ENCODE measurements around the gene LIM2.

Gene LIM2

DNA sequence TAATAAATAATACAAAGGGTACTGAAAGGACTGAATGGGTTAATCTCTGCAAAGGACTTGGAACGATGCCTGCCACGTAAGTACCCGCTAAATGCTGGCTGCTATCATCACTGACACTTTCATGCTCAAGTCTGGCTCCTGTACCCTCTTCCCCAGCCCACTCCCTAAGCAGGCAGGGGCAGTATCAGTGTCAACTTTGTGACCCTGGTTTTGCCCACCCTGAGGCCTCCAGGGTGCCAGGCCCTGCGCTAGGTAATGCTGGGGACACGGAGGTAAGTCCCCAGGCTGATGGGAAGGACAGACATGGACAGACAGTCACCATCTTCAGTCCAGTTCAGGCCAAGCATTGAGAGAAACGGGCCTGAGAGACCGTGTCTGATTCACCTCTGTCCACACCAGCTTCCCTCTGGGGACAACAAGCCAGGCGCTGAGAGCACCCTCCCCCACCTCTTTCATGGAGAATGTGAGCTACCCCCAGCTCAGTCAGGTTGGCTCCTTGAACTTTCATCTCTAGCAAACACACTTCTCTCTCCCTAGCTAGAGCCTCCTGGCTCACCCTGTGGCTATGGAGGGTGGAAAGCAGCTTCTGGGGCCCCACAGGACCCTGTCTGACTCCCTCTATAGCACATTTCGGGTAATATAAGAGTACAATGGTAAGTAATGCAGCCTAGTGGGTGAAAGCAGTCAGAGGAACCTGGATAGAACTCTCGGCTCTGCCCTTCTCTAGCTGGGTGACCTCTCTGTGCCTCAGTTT lies 22.4 kb downstream of the LIM2 start:
- peak; percentile 72 for DNase-seq

DNA sequence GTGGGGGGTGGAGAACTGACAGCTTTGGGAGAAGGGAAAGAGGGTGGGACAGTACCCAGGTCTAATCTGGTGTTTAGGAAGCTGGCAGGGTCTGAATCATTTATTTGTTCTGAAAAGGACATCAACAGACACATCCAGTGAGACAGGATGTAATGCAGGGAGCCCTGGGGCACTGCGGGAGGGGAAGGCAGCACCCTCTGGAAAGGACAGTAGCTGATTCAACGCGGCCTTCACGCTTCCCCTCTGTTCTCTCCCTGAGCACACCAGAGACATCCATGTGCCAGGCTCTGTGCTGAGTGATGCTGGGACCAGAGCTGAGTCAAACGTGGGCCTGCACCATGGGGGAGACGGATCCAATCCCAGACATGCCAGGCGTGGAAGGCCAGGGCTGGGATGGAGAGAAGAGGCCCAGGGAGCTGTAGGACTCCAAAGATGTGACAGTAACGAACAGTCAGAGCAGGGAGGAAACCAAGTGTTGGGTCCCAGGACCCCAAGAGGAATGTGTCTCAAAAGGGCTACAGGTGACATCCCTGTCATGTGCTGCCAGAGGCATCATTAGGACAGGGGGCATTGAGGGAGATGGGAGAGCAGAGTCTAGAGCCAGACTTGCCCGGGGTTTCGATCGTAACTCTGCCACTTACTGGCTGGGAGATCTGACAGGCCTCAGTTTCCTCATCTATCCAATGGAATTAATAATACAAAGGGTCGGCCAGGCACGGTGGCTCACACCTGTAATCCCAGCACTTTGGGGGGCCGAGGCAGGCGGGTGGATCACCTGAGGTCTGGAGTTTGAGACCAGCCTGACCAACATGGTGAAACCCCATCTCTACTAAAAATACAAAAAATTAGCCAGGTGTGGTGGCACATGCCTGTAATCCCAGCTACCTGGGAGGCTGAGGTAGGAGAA lies 23.3 kb downstream of the LIM2 start:
- DNase-seq: no peak

DNA sequence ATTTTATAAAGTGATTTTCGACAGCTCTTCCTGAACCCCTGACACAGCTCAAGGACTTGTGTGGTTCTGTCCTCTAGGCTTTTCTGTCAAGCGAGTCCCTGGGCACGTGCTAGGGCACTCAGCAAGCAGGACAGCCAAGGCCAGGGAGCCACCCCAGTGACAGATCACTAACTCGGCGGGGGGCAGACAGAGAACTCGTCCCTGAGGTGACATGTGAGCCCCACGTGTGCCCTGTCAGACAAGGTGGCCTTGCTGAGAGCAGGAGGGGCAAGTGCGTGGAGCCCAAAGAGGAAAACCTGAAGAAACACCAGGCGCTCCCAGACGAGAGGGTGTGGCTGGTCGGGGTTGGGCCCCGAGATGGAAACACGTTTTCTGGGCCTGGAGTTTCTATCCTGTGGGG lies 26.5 kb downstream of the LIM2 start:
- DNase-seq: no peak

DNA sequence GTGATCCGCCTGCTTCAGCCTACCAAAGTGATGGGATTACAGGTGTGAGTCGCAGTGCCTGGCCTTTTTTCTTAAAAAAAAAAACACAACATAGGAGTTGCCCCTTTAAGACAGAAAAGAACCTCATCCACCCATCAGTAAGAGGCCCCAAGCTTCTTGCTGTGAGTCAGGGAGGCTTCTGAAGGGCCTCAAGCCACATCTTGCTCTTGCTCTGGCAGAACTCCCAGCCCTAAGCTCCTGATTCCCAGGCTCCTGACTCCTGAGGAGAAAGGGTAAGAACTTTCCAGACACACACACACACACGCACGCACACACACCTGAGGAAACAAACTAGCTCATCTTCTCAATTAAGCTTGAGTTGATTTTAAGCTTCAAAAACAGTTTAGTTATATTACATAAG lies 28.5 kb downstream of the LIM2 start:
- DNase-seq: no peak

DNA sequence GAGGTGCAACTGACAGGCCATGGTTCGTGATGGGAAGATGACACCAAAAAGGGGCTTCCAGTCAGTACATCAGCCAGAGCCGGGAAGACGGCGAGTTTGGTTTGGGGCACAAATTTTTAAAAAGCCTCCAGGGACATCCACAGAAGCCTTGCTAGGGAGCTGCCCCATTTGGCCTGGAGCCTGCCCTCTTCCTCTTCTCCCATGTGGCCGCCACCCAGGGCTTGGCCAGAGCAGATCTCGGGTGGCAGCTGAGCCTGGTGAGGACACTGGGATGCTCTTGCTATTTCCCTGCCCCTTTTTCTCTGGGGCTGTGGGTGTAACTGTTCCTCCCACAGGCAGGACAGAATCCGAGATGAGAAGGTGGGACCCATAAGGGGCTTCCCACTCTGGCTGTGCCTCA lies 29.8 kb downstream of the LIM2 start:
- DNase-seq: no peak

DNA sequence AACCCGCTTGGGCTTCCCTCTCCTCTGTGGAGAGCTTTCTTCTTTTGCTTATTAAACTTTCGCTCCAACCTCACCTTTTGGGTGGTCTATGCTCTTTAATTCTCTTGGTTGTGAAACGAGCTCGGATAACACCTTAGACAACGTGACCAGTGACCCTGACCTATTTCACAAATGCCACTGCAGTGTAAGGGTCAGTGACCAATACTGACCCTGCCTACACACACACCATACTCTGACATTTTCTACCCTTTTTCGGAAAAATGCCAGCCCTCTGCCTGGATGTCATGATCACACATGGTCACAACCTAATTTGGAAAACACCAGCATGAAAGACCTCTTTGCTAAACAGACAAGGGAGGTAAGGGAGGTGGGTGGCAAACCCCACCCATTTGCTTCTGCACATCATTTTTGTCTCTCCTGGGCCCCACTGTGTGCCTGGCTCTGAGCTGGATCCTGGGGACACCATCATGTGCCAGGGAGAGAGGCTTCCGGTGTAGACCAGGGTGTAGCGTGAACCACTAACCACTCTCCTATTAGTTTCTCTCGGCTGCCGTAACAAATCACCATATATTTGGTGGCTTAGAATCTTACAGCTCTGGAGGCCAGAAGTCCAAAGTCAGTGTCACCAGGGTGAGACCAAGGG lies 31.5 kb downstream of the LIM2 start:
- no peak for DNase-seq

DNA sequence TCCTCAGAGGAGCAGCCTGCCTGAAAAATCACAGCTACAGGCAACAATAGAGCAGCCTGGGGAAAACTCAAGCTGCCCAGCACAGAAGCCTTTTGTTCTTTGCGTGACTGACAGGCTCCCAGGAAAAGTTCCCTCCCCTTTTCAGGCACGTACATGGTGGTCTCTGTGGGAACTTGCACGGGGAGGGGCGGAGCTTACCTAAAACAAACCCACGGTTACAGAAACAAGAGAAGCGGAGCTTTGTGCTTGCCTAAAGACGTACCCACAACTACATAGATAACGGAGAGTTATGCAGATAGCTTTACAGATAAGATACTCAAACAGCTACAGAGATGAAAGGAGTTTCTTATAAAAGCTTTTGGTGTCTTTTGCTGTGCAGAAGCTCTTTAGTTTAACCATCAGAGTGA lies 33.0 kb downstream of the LIM2 start:
- no peak for DNase-seq

DNA sequence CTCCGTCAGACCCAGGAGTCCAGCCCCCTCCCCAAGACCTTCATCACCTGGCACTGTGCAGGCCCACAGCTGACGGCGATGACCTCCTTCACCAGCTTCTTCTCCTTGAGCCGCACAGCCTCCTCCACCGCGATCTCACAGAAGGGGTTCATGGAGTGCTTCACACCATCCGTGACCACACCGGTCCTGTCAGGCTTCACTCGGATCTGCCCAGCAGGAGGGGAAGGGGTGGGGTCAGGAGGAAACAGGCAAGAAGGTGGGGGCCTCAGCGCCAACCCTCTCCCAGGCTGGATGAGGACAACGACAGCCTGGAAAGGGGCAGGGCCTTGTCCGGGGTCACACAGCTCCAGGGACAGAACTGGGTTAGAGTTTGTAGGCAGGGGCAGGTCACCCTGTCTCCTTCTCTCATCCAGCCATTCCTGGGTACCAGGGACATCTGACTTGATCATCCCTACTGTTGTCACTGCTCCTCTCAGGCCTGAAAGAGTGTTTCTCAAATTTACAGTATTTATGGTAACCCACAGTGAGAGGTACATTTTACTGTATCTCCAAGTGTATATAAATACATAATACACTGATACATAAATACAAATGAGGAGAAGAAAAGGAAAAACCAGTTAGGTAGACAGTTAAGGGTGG lies 33.6 kb downstream of the LIM2 start:
- no peak for DNase-seq

DNA sequence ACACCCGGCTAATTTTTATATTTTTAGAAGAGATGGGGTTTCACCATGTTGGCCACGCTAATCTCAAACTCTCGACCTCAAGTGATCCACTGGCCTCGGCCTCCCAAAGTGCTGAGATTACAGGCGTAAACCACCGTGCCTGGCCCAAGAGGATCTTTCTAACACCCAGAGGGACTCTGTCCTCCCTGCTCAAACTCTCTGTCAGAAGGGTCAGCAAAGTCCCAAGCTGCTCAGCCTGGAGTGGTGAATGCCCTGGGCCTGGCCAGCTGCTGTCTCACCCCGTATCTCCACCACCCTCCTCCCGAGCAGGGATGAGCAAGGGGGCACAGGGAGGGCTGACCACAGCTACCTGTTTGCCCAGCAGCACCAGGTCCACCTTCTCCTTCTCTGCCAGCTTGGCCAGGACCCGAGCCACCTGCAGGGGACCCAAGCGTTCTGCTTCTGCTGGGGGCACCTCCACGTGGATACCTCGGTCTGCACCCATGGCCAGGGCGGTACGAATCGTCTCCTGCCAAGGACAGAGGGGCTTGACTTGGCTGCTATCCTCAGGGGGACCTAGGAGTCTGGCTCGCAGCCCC lies 34.9 kb downstream of the LIM2 start:
- DNase-seq: no peak

DNA sequence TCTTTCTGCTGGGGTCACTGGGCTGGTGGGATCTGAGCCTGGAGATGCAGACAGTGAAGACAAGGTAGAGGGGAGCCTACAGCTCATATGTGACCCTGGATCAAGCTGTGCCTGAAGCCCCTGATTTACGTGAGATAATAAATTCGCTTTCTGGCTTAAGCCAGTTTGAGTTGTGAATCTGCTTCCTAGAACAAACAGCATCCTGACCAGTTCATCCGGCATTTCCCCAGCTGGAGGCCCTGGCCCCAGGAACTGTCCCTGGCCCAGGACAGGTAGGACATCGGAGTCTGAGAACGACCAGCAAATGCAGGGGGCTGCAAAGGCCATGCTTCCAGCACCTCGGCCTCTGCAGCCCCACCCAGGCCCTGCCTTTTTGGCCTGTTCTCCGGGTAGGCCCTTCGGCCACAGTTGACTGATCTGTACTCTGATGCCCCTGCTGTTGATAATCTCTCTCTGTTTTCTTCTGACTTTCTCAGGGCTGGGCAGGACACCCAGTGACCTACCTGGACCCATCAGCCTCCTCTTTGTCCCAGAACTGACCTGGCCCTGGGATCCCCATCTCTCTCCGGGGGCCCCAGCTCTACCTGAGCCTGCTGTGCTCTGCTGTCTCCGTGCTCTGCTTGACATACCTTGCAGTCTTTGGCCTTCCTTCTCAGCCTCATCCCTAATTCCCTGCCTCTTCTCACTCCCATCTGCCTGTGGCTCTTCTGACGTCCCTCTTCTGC lies 36.3 kb downstream of the LIM2 start:
- no peak for DNase-seq

DNA sequence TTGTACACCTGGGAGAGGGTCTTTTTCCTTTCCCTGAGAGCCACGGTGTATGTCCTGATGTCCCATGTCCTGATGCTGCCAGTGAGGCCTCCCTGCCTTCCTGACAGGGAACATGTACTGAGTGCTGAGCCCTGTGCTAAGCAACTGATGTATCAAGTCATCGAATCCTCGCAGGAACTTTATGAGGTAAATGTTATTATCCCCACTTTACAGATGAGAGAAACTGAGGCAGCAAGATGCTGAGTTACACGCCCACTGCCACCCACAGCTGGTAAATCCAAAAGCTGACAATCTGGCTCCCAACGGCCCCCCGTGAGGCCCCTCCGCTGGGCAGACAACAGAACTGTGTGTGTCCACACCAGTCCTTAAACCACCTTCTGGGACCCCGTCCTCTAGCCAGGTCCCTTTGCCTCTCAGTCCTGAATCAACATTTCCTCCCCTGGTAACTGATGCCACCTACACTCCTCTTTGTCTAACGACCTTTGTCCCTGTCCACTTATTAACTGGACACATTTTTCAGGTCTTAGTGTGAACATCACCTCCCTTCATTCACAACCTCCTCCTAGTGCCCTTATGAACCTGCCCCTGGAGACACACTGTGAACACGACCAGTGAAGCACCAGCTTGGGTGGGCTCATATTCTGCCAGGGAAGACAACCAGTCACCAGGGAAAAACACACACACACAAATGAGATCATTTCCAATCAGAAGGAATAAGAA lies 40.4 kb downstream of the LIM2 start:
- no peak for DNase-seq

DNA sequence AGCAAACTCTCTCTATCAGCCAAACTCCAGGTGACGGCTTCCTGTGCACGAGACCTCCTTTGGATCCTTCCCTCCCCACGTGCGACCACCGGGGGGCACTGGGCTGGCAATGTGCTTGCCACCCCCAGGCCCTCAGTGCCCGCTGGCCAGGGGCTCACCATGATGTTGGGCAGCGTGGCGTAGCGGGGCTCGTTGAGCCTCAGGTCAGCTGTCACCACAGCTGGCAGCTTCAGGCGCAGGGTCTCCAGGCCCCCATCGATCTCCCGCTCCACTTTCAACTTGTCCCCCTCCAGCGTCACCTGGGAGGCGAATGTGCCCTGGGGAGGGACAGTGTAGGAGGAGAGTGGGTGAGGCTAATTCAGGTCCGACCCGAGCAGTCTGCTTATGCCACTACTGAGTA lies 41.0 kb downstream of the LIM2 start:
- DNase-seq: no peak

DNA sequence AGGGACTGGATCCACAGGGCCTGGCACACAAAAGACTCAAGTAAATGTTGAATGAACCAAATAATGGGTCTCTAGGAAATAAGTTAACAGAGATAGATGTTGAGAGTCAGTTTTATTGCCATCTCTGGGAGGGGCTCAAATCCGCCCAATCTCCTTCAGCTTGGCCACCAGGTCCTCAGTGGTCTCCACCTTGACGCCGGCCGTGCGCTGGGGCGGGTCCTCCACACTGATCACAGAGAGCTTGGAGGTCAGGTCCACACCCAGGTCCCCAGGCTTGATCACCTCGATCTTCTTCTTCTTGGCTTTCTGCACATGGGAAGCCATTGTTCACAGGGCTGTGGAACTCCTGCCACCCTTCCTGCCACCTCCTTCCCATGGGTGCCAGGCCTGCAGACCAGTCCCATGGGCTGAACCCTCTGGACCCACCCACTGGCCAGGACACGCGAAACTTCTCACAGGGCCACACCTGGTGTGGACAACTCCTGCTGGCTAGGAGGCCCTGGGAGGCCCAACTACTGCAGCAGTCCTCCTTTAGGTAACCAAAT lies 42.6 kb downstream of the LIM2 start:
- DNase-seq: no peak

DNA sequence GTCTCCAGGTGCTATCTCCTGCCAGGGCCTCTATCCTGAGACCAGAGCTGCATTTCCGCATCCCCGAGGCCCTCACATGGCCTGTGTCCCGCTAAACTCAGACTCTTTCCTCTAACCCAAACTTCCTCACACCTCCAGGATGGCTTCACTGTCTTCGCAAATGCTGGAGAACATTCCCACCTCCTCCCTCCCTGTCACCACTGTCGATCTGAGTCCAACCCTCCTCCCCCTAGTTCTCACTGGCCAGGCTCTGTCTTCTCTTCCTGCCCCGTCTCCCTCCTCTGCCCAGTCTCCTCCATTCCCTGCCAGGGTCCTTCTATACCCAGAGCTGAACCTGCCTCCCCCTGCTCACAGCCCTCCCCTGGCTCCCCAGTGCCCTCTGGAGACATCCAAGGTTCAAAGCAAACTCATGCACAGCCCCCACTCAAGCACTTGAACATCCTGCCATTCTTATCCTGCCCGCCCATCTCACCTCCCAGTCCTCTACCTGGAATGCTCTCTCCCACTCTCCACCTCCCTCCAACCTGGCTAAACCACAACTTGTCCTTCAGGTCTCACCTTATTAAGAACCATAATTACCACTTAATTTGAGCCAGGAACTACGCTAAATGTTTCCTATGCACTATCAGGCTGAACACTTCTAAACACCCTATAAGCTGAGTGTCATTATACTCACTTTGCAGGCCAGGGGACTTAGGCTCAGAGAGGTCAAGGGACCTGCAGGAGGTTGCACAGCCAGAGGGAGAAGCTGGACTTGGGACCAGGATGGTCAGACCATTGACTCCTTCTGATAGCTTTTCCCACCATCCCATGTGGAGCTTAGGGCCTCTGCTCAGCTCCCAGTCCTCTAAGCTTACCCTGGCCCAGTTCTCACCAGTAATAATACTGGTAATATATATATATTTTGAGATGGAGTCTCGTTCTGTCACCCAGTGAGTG lies 44.9 kb downstream of the LIM2 start:
- no peak for DNase-seq

DNA sequence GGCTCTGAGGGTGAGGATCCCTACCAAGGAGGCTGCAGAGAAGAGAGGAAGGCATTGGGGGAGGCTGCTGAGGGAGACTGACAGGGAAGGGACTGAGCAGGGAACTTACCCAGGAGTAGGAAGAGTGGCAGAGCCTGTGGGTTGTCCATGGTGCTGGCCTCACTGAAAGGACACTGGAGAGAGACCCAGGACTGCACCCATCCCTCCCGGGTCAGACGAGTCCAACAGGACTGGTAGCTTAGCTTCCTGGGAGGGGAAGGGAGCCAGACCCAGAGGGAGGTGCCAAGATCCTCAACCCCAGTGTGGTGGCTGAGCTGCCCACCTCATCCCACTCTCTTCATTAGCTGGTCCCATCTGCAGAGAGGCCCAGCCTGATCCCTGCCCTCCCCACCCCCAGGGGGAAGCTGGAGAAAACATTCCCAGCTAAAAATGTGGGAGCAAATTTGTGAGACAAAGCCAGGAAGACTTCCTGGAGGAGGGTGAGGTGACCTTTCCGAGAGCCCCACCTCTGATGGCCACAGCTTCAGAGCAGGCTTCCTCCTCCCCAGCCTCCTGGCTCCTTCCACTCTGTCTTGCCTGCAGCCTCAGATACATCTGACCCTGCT lies 45.7 kb downstream of the LIM2 start, which contains the start of gene VSIG10L:
Gene VSIG10L, minus strand, starts transcription at position 164 of the 605 bp plus-strand sequence. Its CDS starts 15 bp downstream, at position 149.
- no peak for DNase-seq

DNA sequence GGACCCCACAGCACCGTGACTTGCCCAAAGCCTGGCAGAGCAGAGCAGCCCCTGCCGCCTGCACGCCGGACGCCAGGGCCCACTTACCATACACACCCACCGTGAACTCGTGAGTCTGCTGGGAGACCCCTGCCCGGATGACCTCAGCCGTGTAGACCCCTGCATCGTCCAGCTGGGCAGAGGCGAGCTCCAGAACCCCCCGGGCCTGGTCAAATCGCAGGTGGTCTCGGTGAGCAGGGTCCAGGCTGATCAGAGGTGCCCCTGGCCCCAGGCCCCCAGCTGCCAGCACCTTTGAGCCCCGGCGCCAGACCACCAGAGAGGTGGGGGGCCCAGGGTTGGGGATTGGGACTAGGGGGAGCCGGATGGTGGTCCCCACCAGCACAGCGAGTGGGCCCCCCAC lies 46.7 kb downstream of the LIM2 start:
- DNase-seq: no peak

DNA sequence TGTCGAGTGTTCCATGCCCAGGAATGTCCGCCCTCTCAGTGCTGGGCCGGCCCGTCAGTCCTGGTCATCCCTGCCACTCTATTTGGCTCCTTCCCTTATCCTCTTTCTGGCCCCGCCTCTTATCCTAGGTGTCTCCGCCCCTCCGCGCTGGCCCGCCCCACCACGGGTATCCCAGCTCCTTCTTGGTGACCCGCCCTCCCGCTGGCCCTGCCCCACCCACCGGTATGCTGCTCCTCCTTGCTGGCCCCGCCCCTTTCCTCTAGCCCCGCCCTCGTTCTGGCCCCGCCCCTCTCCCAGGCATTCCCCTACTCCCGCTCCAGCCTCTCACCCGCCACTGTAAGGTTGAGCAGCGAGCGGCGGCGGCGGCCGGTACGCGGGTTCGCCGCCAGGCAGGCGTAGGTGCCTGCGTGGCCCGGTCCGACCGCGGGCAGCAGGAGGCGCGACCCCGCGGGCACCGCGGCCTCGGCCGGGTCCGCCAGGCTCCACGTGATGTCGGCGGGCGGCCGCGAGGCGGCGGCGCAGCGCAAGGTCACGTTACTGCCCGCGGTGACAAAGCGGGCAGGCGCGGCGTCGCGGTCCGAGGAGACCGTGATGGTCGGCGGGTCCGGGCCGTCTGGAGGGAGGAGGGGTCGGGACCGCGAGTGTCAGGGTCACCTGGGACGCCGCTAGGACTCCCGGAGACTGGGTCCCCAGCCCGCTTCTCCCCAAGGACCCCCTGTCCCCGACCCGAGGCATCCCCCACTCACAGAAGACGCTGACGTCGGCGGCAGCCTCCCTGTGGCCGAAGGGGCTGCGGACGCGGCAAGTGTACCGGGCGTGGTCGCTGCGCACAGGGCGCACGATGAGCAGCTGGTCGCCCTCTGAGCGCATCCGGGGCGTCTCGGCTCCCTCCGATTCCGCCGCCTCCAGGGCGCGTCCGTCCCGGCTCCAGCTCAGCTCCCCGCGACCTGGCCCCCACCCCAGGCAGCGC lies 47.8 kb downstream of the LIM2 start:
- DNase-seq: peak; percentile 97

DNA sequence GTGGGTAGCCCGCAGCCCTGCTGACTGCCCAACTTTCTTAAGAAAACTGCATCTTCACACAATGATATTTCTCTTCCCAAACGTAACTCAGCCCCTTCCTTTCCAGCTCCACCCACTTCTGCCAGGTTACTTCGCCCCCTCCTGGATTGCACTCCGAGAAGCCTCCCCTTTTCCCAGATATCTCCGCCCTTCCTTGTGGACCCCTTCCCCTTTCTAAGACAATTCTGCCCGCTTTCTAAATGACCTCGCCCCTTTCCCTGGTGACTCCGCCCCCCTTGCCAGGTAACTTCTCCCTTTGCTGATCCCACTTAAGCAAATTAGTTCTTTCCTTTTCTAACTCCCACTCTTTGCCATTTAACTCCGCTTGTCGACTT lies 48.5 kb downstream of the LIM2 start:
- DNase-seq: no peak
